PC-9 (cell line): Measurements from ENCODE around the gene GDF2. TPM values are rescaled to one million over a fixed set of nuclear protein-coding genes. Genes with fewer than 3 reads are reported as not detected.
A peak's percentile ranks its signal among the peaks of the same experiment; 100 is the strongest.

Source experiments
- BruUV-seq: library from RNA; stranded (reverse); fragments of 400-500 nt; replicated peaks from 2 replicates; lab custom pipeline; 2021; lab: Mats Ljungman, UMichigan
- CTCF ChIA-PET: fragments of 300-600 bp; sonication (Branson Sonifier 250); formaldehyde crosslinking; loops from one replicate; lab custom pipeline; 2022; ENCODE audit warnings: antibody characterized with exemption; lab: Charles Lee
- POLR2A ChIA-PET: fragments of 300-600 bp; sonication (Branson Sonifier 250); formaldehyde crosslinking; loops from one replicate; lab custom pipeline; 2022; ENCODE audit warnings: antibody characterized with exemption; ENCODE audit not compliant: unreplicated experiment; lab: Charles Lee
- DNase-seq, 2 experiments: peaks; one replicate each; pipeline versions ENCODE4 v3.0.0 to v3.0.0-alpha.2; 2015 to 2022; ENCODE audit warnings: mixed read lengths in 1 of 2
- H2AFZ ChIP-seq: fragments of 200-600 bp; sonication (generic); 2 replicates; pipeline ENCODE4 v1.8.1; 2017; ENCODE audit warnings: antibody characterized with exemption
- H3F3A ChIP-seq: fragments of 200-600 bp; sonication (generic); 2 replicates; pipeline ENCODE4 v1.8.1; 2017; ENCODE audit warnings: antibody characterized with exemption, mild to moderate bottlenecking, low read depth; ENCODE audit not compliant: insufficient read depth
- H3K27ac ChIP-seq: fragments of 200-600 bp; sonication (generic); 2 replicates; pipeline ENCODE4 v1.6.1; 2016; ENCODE audit warnings: mixed run types
- H3K27me3 ChIP-seq: fragments of 200-600 bp; sonication (generic); 2 replicates; pipeline ENCODE4 v1.6.1; 2016; ENCODE audit warnings: low read depth, mixed run types; ENCODE audit not compliant: insufficient read depth
- H3K36me3 ChIP-seq: fragments of 200-600 bp; sonication (generic); 2 replicates; pipeline ENCODE4 v1.6.1; 2016; ENCODE audit warnings: low read depth, mixed run types
- H3K4me1 ChIP-seq: fragments of 200-600 bp; sonication (generic); replicated peaks from 2 replicates; pipeline ENCODE4 v1.6.1; 2016; ENCODE audit warnings: mixed run types; ENCODE audit not compliant: insufficient read depth
- H3K4me2 ChIP-seq: fragments of 200-600 bp; sonication (generic); 2 replicates; pipeline ENCODE4 v1.6.1; 2017; ENCODE audit warnings: mixed run types
- H3K4me3 ChIP-seq: fragments of 200-600 bp; sonication (generic); 2 replicates; pipeline ENCODE4 v1.6.1; 2016; ENCODE audit warnings: mixed run types
- H3K79me2 ChIP-seq: fragments of 200-600 bp; sonication (generic); 2 replicates; pipeline ENCODE4 v1.6.1; 2017; ENCODE audit warnings: low read depth, mixed run types
- H3K9me2 ChIP-seq: fragments of 200-600 bp; sonication (generic); 2 replicates; pipeline ENCODE4 v1.8.1; 2017; ENCODE audit warnings: mild to moderate bottlenecking; ENCODE audit not compliant: insufficient read depth
- H3K9me3 ChIP-seq: fragments of 200-600 bp; sonication (generic); 2 replicates; pipeline ENCODE4 v1.8.1; 2016; ENCODE audit warnings: low read depth; ENCODE audit not compliant: insufficient read depth
- H4K20me1 ChIP-seq: fragments of 200-600 bp; sonication (generic); 2 replicates; pipeline ENCODE4 v1.8.1; 2017; ENCODE audit not compliant: insufficient read depth
- EZH2 ChIP-seq: fragments of 200-600 bp; sonication (generic); IDR thresholded peaks from 2 replicates; pipeline ENCODE4 v1.8.0; 2017; ENCODE audit warnings: antibody characterized with exemption, low read depth
- intact Hi-C: fragments of 100-400 bp; cut with micrococcal nuclease; formaldehyde crosslinking; loops from one replicate; pipeline ENCODE4 v1.10.0; 2022; ENCODE audit not compliant: unreplicated experiment
- total RNA-seq: library from RNA; stranded (reverse); gene quantifications from 2 replicates; pipeline ENCODE4 v1.2.3, GENCODE V29; 2021
- TF ChIP-seq, protein P1 (sequence below): fragments of 200-600 bp; sonication (generic); conservative IDR thresholded peaks from 2 replicates; pipeline ENCODE4 v1.6.1; 2017; ENCODE audit warnings: mixed run types, antibody characterized with exemption, mild to moderate bottlenecking, moderate library complexity

The GDF2 gene
- total RNA-seq, 1 experiment from 2014 or later = not detected

DNA sequence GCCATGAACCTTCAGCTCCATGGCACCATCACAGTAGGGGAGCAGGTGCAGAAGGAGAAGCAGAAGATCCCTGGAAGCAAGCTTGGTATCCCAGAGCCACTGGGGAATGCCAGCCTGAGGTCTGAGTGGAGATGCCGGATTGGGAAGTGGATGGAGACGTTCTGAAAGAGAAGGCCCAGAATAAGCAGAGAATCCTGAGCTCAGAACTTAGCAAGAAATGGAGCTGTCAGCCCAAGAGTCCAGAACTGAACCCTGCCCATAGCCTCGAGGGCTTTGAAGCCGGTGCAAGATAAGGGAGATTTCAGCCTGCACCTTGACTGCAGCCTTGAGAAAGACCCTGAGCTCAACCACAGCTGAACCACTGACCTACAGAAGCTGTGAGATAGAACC is 36.1 kb upstream of the GDF2 start:
- no peak for TF ChIP-seq EZH2
- TF ChIP-seq, protein P1, sequence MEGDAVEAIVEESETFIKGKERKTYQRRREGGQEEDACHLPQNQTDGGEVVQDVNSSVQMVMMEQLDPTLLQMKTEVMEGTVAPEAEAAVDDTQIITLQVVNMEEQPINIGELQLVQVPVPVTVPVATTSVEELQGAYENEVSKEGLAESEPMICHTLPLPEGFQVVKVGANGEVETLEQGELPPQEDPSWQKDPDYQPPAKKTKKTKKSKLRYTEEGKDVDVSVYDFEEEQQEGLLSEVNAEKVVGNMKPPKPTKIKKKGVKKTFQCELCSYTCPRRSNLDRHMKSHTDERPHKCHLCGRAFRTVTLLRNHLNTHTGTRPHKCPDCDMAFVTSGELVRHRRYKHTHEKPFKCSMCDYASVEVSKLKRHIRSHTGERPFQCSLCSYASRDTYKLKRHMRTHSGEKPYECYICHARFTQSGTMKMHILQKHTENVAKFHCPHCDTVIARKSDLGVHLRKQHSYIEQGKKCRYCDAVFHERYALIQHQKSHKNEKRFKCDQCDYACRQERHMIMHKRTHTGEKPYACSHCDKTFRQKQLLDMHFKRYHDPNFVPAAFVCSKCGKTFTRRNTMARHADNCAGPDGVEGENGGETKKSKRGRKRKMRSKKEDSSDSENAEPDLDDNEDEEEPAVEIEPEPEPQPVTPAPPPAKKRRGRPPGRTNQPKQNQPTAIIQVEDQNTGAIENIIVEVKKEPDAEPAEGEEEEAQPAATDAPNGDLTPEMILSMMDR = no peak
- H4K20me1 ChIP-seq = no peaks in the 10 kb centered on the region
- no peak overlapping the region for H3K4me2 ChIP-seq
- DNase-seq = no peak
- BruUV-seq = no TSS peak
- no peak overlapping the region for H3K4me3 ChIP-seq
- CTCF ChIA-PET = no interaction called here
- no peaks in the 10 kb centered on the region for H3K36me3 ChIP-seq
- intact Hi-C loops = no loop called here
- H3F3A ChIP-seq = no peaks in the 10 kb centered on the region
- no peaks in the 10 kb centered on the region for H3K9me3 ChIP-seq
- POLR2A ChIA-PET = no interaction called here
- H3K27me3 ChIP-seq = peaks cover 13% of the 10 kb centered on the region
- no peak overlapping the region for H3K27ac ChIP-seq
- H2AFZ ChIP-seq = no peak overlapping the region
- H3K79me2 ChIP-seq = no peaks in the 10 kb centered on the region
- no peaks in the 10 kb centered on the region for H3K4me1 ChIP-seq
- no peaks in the 10 kb centered on the region for H3K9me2 ChIP-seq

DNA sequence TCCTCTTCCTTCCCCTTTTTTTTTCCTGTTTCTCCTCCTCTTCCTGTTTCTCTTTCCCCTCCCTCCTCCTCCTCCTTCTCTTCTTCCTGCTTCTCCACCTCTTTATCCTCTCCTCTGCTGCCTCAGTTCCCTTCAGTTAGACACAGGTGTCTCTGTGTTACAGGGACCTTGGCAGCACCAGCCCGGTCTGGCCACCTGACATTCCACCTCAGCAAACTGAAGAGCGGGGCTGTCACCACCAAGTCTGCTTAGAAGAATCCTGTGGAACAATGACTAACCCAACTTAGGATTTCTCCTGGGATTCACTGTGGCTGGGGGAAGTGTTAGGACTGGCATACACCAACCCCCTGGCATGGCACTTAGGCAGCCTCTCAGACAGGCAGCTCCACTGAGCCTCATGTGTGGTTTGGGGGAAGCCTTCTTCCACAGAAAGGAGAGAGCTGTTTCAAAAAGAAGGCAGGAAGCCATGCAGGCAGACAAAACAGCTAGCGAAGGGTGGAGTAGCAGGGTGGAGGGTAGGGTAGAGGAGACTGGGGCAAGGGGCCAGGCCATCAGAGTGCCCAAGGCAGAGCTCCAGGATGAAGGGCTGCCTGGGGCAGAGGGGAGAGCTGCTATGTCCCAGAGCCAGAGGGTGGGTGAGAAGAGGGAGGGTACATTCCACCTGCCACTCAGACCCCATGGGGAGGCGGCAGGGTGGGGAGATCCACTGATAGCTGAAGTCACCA is 35.5 kb upstream of the GDF2 start:
- no peak for DNase-seq
- H4K20me1 ChIP-seq = no peaks in the 10 kb centered on the region
- no peaks in the 10 kb centered on the region for H3K79me2 ChIP-seq
- H3K9me3 ChIP-seq = no peaks in the 10 kb centered on the region
- no peaks in the 10 kb centered on the region for H3K36me3 ChIP-seq
- H3K27me3 ChIP-seq = peaks cover 17% of the 10 kb centered on the region
- TF ChIP-seq, protein P1 = no peak
- TF ChIP-seq EZH2 = no peak
- no peak overlapping the region for H2AFZ ChIP-seq
- ChIA-PET POLR2A (interaction anchor here (0.6 kb wide), 1 partner anchor 53 kb away, joined by 4 read pairs; no protein-coding TSS in a partner anchor), CTCF (interaction anchor here (0.7 to 0.9 kb wide), 2 partner anchors 26 to 49 kb away, joined by 3 read pairs; no protein-coding TSS in a partner anchor)
- H3K27ac ChIP-seq = no peak overlapping the region
- no peaks in the 10 kb centered on the region for H3F3A ChIP-seq
- H3K4me2 ChIP-seq = no peak overlapping the region
- intact Hi-C loops = no loop called here
- no peaks in the 10 kb centered on the region for H3K9me2 ChIP-seq
- H3K4me1 ChIP-seq = no peaks in the 10 kb centered on the region
- H3K4me3 ChIP-seq = no peak overlapping the region
- BruUV-seq = no TSS peak

DNA sequence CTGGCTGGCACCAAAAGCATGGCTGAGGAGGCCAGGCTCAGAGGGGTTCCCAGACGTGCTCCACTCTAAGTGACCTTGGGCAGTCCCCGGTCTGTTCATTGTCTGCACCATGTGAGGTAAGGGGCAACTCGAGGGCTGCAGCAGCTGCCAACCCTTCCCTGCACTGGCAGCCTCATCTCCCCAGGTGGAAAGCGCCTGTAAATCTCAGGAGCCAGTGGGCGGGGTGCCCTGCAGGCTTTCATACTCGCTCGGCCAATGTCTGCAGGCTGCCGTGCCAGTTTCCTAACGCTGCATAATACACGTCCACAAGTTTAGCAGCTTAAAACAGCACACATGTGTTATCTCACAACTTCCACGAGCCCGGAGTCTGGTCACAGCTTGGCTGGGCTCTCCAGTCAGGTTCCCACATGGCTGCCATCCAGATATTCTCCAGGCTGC is 34.9 kb upstream of the GDF2 start:
- intact Hi-C loops = no loop called here
- Histone ChIP-seq H3K4me1 (no peaks in the 10 kb centered on the region), H3K27me3 (peaks cover 17% of the 10 kb centered on the region), H3K9me2 (no peaks in the 10 kb centered on the region), H3K9me3 (no peaks in the 10 kb centered on the region), H3F3A (no peaks in the 10 kb centered on the region), H3K79me2 (no peaks in the 10 kb centered on the region), H3K27ac (no peak overlapping the region), H2AFZ (no peak overlapping the region), H4K20me1 (no peaks in the 10 kb centered on the region), H3K36me3 (no peaks in the 10 kb centered on the region), H3K4me3 (no peak overlapping the region), H3K4me2 (no peak overlapping the region)
- peak in 1 of 2 experiments; percentile 56 for DNase-seq
- CTCF ChIA-PET = interaction anchor here (0.7 to 0.9 kb wide), 2 partner anchors 26 to 50 kb away, joined by 3 read pairs; no protein-coding TSS in a partner anchor
- no TSS peak for BruUV-seq
- POLR2A ChIA-PET = interaction anchor here (0.6 kb wide), 1 partner anchor 53 kb away, joined by 4 read pairs; no protein-coding TSS in a partner anchor
- TF ChIP-seq EZH2 = no peak
- TF ChIP-seq, protein P1 = no peak
